Skeletal muscle tissue (tissue), 4 donors: ENCODE data around the gene TBC1D10A. TPM values are rescaled to one million over a fixed set of nuclear protein-coding genes. Genes with fewer than 3 reads are reported as not detected.

Experiments used
- H3K27ac ChIP-seq: one replicate; pipeline ENCODE4 v1.7.0; 2013; ENCODE audit warnings: mild to moderate bottlenecking, low read depth, low read length, inconsistent platforms
- H3K27me3 ChIP-seq, 3 donors: one replicate each; pipeline ENCODE4 v1.7.0; 2013; ENCODE audit warnings: low read length in 3 of 3; ENCODE audit not compliant: control insufficient read depth in 3 of 3, insufficient read depth in 3 of 3
- H3K36me3 ChIP-seq, 3 donors: one replicate each; pipeline ENCODE4 v1.7.0; 2013; ENCODE audit warnings: low read length in 3 of 3; ENCODE audit not compliant: control insufficient read depth in 3 of 3, insufficient read depth in 3 of 3
- H3K4me1 ChIP-seq, 3 donors: one replicate each; pipeline ENCODE4 v1.7.0; 2013; ENCODE audit warnings: low read length in 3 of 3, mild to moderate bottlenecking in 3 of 3; ENCODE audit not compliant: control insufficient read depth in 3 of 3, insufficient read depth in 3 of 3
- H3K4me3 ChIP-seq, 3 donors: one replicate each; pipeline ENCODE4 v1.7.0; 2013; ENCODE audit warnings: low read length in 3 of 3
- H3K9ac ChIP-seq, 3 donors: one replicate each; pipeline ENCODE4 v1.7.0; 2013; ENCODE audit warnings: low read length in 3 of 3, mild to moderate bottlenecking in 3 of 3, moderate library complexity in 2 of 3, low read depth in 1 of 3
- H3K9me3 ChIP-seq, 3 donors: one replicate each; pipeline ENCODE4 v1.7.0; 2013; ENCODE audit warnings: low read length in 3 of 3; ENCODE audit not compliant: control insufficient read depth in 3 of 3
- total RNA-seq: library from RNA; depleted of rRNA; stranded (reverse); fragments of >200 nt; gene quantifications from one replicate; pipeline ENCODE4 v1.2.3, GENCODE V29; 2014
- donor health status: Osteomylitis.

The TBC1D10A gene
- total RNA-seq, 1 donor from 2014 or later: 7.3 TPM

DNA sequence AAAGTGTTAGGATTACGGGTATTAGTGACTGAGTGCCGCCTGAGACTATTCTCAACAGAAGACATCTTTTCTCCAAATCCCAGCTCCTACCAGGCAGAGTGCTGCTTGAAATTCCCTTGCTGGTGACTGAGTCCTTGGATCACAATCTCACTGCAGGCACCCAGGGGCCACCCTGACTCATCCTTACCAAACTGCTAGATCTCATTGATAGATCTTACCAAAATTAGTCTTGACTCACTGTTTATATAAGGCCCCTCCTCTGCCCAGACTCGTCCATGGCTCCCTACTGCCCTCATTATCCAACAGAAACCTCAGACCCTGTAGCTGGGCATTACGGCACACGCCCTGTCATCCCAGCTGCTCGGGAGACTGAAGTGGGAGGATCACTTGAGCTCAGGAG lies 14.7 kb downstream of the TBC1D10A start:
- no peak overlapping the region for H3K27ac ChIP-seq
- peaks cover 43 to 53% (median 48%) of the 10 kb centered on the region in 3 donors for H3K4me1 ChIP-seq

DNA sequence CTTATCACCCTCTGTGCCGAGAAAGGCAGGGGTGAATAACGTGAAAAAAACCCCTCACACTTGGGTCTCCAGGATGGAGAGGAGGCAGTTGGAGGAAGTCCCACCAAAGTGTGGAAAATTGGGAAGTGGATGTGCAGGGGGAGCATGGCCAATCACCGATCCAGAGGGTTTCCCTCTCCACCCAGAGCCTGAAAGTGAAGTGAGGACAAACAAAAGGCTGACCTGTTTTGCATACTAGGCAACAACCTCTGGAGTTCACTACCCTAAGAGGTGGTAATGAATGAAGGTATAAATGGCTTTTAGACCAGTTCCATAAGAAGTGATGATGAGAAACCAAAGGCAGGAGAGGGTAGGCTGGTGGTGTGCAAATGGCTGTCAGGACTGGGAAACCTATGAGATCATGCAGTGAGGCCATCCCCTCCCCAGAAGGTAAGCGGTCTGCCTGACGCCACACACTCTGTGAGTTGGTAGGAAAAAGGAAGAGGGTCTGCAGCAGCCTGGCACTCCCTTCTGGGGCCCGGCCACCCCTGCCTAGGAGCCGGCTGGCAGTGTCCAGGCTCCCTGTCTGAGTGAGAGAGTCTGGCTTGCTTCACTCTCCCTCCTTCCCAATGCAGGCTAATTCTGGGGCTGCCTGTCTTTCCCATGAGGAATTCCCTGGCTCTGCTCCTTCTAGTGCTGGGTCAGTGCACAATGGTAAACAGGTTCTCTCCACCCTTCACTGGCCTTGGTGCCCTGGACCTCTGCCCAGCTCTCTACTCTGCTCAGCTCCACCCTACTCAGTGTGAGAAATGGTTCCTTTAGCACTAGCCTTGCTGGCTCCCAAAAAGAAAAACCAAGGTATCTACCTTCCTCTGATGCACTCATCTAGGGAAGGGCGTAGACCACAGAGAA lies 15.6 kb downstream of the TBC1D10A start:
- peaks cover 49 to 56% (median 53%) of the 10 kb centered on the region in 3 donors for H3K4me1 ChIP-seq
- H3K4me3 ChIP-seq: peak overlapping the region in 2 of 3 donors; percentile 20 to 29
- H3K9me3 ChIP-seq: no peaks in the 10 kb centered on the region
- peak overlapping the region in 2 of 3 donors; percentile 26 to 47 for H3K9ac ChIP-seq
- H3K27ac ChIP-seq: no peak overlapping the region
- H3K27me3 ChIP-seq: no peaks in the 10 kb centered on the region
- H3K36me3 ChIP-seq: no peaks in the 10 kb centered on the region

More for the DNA sequence above, 14.7 kb downstream of the TBC1D10A start:
- H3K4me3 ChIP-seq: no peak overlapping the region
- no peak overlapping the region for H3K9ac ChIP-seq
- no peaks in the 10 kb centered on the region for H3K9me3 ChIP-seq
- H3K27me3 ChIP-seq: no peaks in the 10 kb centered on the region
- no peaks in the 10 kb centered on the region for H3K36me3 ChIP-seq

DNA sequence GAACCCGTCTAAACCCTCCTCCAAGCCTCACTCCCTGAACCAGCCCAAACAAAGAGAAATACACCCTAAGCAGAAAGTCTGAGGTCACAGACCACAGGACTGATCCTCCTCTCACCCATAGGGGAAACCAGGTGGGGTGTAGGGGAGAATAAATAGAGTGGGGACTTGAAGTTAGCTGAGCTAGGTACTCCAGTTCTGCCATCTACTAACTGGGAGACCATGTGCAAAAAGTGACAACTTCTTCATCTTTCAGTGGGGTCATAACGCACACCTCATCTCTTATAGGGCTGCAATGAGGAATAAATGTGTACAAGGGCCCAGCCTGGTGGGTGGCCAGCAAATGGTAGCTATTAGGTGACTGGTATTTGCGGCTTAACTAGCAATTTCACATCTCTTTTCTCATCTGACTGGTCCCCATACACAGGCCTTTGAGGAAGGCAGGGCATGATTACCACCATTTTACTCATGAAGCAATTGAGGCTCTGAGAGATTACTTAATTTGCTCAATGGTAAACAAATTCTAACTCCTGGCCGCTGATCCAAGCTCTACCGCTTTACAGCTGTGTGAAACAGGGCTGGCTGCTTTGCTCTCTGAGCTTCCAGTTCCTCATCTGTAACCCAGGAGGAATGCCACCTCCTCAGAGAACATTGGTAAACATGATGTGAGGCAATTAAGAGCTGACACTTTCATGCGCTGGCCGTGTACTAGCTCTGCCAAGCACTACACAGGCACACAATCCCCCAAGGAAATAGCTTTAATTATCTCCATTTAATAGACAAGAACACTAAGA lies 16.6 kb downstream of the TBC1D10A start:
- H3K4me1 ChIP-seq: peaks cover 58 to 66% (median 60%) of the 10 kb centered on the region in 3 donors

GRCh38 chr22:30308518-30309230 lies 18.1 kb downstream of the TBC1D10A start:
- no peaks in the 10 kb centered on the region for H3K9me3 ChIP-seq
- no peak overlapping the region for H3K4me3 ChIP-seq
- no peak overlapping the region for H3K27ac ChIP-seq
- H3K9ac ChIP-seq: peak overlapping the region in 1 of 3 donors; percentile 16
- peaks cover 68 to 75% (median 70%) of the 10 kb centered on the region in 3 donors for H3K4me1 ChIP-seq
- H3K27me3 ChIP-seq: no peaks in the 10 kb centered on the region
- H3K36me3 ChIP-seq: peaks cover 0 to under 1% (median 0%) of the 10 kb centered on the region in 3 donors

More for the DNA sequence above, 16.6 kb downstream of the TBC1D10A start:
- Histone ChIP-seq H3K36me3 (no peaks in the 10 kb centered on the region), H3K9me3 (no peaks in the 10 kb centered on the region), H3K27me3 (no peaks in the 10 kb centered on the region), H3K9ac (no peak overlapping the region), H3K4me3 (no peak overlapping the region), H3K27ac (no peak overlapping the region)

GRCh38 chr22:30308093-30308492 lies 18.6 kb downstream of the TBC1D10A start:
- H3K4me3 ChIP-seq: no peak overlapping the region
- H3K9me3 ChIP-seq: no peaks in the 10 kb centered on the region
- peaks cover 0 to 4% (median 3%) of the 10 kb centered on the region in 3 donors for H3K36me3 ChIP-seq
- H3K27ac ChIP-seq: no peak overlapping the region
- H3K4me1 ChIP-seq: peaks cover 73 to 75% (median 74%) of the 10 kb centered on the region in 3 donors
- no peaks in the 10 kb centered on the region for H3K27me3 ChIP-seq
- no peak overlapping the region for H3K9ac ChIP-seq

DNA sequence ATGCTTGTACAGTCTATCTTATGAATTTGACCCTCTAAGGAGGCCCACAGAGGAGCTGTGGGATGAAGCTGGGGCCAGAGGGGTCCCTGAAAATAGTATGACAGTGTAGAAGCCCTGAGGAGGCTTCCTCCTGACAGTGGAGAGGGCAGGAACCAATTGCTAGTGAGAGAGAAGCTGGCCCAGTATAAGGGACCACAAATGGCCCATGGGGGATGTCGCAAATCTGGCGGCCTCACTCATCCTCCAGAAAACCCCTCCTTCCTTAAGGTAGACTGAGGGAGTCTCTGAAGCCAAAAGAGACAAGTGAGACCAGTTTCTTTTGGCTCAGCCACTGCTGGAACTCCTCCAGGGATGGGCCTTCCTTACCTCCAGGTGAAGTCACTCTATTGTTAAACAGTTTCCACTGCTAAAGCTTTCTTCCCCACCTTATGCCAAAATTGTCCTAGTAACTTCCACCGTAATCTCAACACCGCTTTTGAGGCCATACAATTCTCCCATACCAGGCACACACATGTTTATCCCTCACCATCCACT lies 19.6 kb downstream of the TBC1D10A start:
- Histone ChIP-seq H3K36me3 (peaks cover 0 to 4% (median 3%) of the 10 kb centered on the region in 3 donors), H3K27me3 (no peaks in the 10 kb centered on the region), H3K4me1 (peaks cover 74 to 79% (median 78%) of the 10 kb centered on the region in 3 donors), H3K9me3 (no peaks in the 10 kb centered on the region), H3K27ac (peak overlapping the region; percentile 6), H3K4me3 (no peak overlapping the region), H3K9ac (no peak overlapping the region)

GRCh38 chr22:30306627-30307011 lies 20.1 kb downstream of the TBC1D10A start:
- H3K4me1 ChIP-seq: peaks cover 74 to 79% (median 78%) of the 10 kb centered on the region in 3 donors
- H3K36me3 ChIP-seq: peaks cover 2 to 4% (median 3%) of the 10 kb centered on the region in 3 donors
- no peaks in the 10 kb centered on the region for H3K27me3 ChIP-seq
- H3K9me3 ChIP-seq: no peaks in the 10 kb centered on the region
- peak overlapping the region; percentile 6 for H3K27ac ChIP-seq
- no peak overlapping the region for H3K4me3 ChIP-seq
- H3K9ac ChIP-seq: no peak overlapping the region

GRCh38 chr22:30305906-30306626 lies 20.7 kb downstream of the TBC1D10A start:
- Histone ChIP-seq H3K9ac (peak overlapping the region in 1 of 3 donors; percentile 10), H3K4me1 (peaks cover 74 to 79% (median 78%) of the 10 kb centered on the region in 3 donors), H3K9me3 (no peaks in the 10 kb centered on the region), H3K4me3 (peak overlapping the region in 1 of 3 donors; percentile 31), H3K27me3 (no peaks in the 10 kb centered on the region), H3K27ac (peak overlapping the region; percentile 73), H3K36me3 (peaks cover 3 to 4% (median 4%) of the 10 kb centered on the region in 3 donors)

- peak overlapping the region in 1 of 3 donors; percentile 32 for H3K4me3 ChIP-seq
- H3K27me3 ChIP-seq: no peaks in the 10 kb centered on the region
- H3K9me3 ChIP-seq: no peaks in the 10 kb centered on the region
- peaks cover 3 to 5% (median 4%) of the 10 kb centered on the region in 3 donors for H3K36me3 ChIP-seq
- H3K9ac ChIP-seq: peak overlapping the region in 2 of 3 donors; percentile 10 to 27
- H3K27ac ChIP-seq: peak overlapping the region; percentile 73
- peaks cover 74 to 78% (median 77%) of the 10 kb centered on the region in 3 donors for H3K4me1 ChIP-seq
Observed at GRCh38 chr22:30305519-30305905, 21.2 kb downstream of the TBC1D10A start.
